Brain microvascular endothelial cell (primary cell): Measurements from ENCODE around the gene RALGAPB.
A peak's percentile ranks its signal among the peaks of the same experiment; 100 is the strongest.

Source experiments
- DNase-seq: peaks from one replicate; pipeline ENCODE4 v3.0.0-alpha.2; 2020
- H3K27ac ChIP-seq: fragments of 250-450 bp; sonication (Bioruptor Pico); 2 replicates; pipeline ENCODE4 v1.5.1; 2020; ENCODE audit warnings: mild to moderate bottlenecking, moderate library complexity
- H3K27me3 ChIP-seq: fragments of 250-450 bp; sonication (Bioruptor Pico); replicated peaks from 2 replicates; pipeline ENCODE4 v1.5.1; 2020; ENCODE audit warnings: mild to moderate bottlenecking
- H3K36me3 ChIP-seq: fragments of 250-450 bp; sonication (Bioruptor Pico); replicated peaks from 2 replicates; pipeline ENCODE4 v1.5.1; 2020; ENCODE audit warnings: mild to moderate bottlenecking
- H3K4me3 ChIP-seq: 2 replicates; pipeline ENCODE4 v1.5.1; 2011; ENCODE audit warnings: low read depth, mild to moderate bottlenecking, control low read depth, low read length, moderate library complexity
- CTCF ChIP-seq: IDR thresholded peaks from 2 replicates; pipeline ENCODE4 v1.5.1; 2011; ENCODE audit warnings: low read depth, mild to moderate bottlenecking, moderate library complexity, low read length, control low read depth, inconsistent platforms; ENCODE audit errors: missing control alignments
- in situ Hi-C: cut with HindIII; loops from 2 replicates; pipeline ENCODE4 v1.10.0; 2017; ENCODE audit warnings: low sequenced_read_pairs, low pct_ligation_motif_present

The RALGAPB gene

GRCh38 chr20:38519426-38519825 lies 46.8 kb downstream of the RALGAPB start:
- H3K36me3 ChIP-seq = peaks cover 31% of the 10 kb centered on the region
- no peak overlapping the region for H3K27ac ChIP-seq
- H3K4me3 ChIP-seq = no peak overlapping the region
- no peak for TF ChIP-seq CTCF
- no peaks in the 10 kb centered on the region for H3K27me3 ChIP-seq
- no peak for DNase-seq
- in situ Hi-C loops = no loop called here

GRCh38 chr20:38520261-38520660 lies 47.6 kb downstream of the RALGAPB start:
- no peak overlapping the region for H3K27ac ChIP-seq
- H3K36me3 ChIP-seq = peaks cover 36% of the 10 kb centered on the region
- in situ Hi-C loops = no loop called here
- no peak overlapping the region for H3K4me3 ChIP-seq
- no peak for TF ChIP-seq CTCF
- H3K27me3 ChIP-seq = no peaks in the 10 kb centered on the region
- no peak for DNase-seq

GRCh38 chr20:38523697-38524096 lies 51.1 kb downstream of the RALGAPB start:
- peak; percentile 36 for DNase-seq
- Histone ChIP-seq H3K4me3 (no peak overlapping the region), H3K36me3 (peaks cover 31% of the 10 kb centered on the region), H3K27me3 (no peaks in the 10 kb centered on the region), H3K27ac (no peak overlapping the region)
- TF ChIP-seq CTCF = no peak
- in situ Hi-C loops = no loop called here

GRCh38 chr20:38528167-38528566 lies 55.5 kb downstream of the RALGAPB start:
- in situ Hi-C loops = no loop called here
- peaks cover 35% of the 10 kb centered on the region for H3K36me3 ChIP-seq
- no peak overlapping the region for H3K4me3 ChIP-seq
- no peaks in the 10 kb centered on the region for H3K27me3 ChIP-seq
- TF ChIP-seq CTCF = no peak
- DNase-seq = no peak
- H3K27ac ChIP-seq = no peak overlapping the region

- no peak for TF ChIP-seq CTCF
- Histone ChIP-seq H3K27ac (no peak overlapping the region), H3K36me3 (peaks cover 45% of the 10 kb centered on the region), H3K4me3 (no peak overlapping the region), H3K27me3 (no peaks in the 10 kb centered on the region)
- DNase-seq = no peak
- in situ Hi-C loops = no loop called here
These were observed 58.4 kb downstream of the RALGAPB start for GRCh38 chr20:38531021-38531420.

GRCh38 chr20:38534756-38535155 lies 62.1 kb downstream of the RALGAPB start:
- in situ Hi-C loops = no loop called here
- Histone ChIP-seq H3K27me3 (no peaks in the 10 kb centered on the region), H3K36me3 (peaks cover 58% of the 10 kb centered on the region), H3K4me3 (no peak overlapping the region), H3K27ac (no peak overlapping the region)
- no peak for TF ChIP-seq CTCF
- no peak for DNase-seq
